ENCODE data around the gene ARID3A.
"Not testable (repeated sequence)": the region's sequence is repeated elsewhere in the genome, so short reads cannot be mapped to it uniquely, and the experiment has no call there.

The ARID3A gene

GRCh38 chr19:947707-948539 is 22.1 kb downstream of the ARID3A start:
- DNase-seq, result no peak

- no peak for DNase-seq
Observed at GRCh38 chr19:948842-949496, 23.1 kb downstream of the ARID3A start.

GRCh38 chr19:950352-951066 is 24.7 kb downstream of the ARID3A start:
- no peak for DNase-seq

- no peak for DNase-seq
Observed at GRCh38 chr19:952049-952679, 26.3 kb downstream of the ARID3A start.

- no peak for DNase-seq
Observed at GRCh38 chr19:952680-953444, 27.0 kb downstream of the ARID3A start.

- no peak for DNase-seq
Observed at GRCh38 chr19:953445-954271, 27.8 kb downstream of the ARID3A start.

- DNase-seq, result no peak
Observed at GRCh38 chr19:954272-954671, 28.4 kb downstream of the ARID3A start.

- DNase-seq, result peak; percentile 17
Observed at GRCh38 chr19:954672-955494, 29.0 kb downstream of the ARID3A start.

GRCh38 chr19:955803-956765 is 30.2 kb downstream of the ARID3A start:
- no peak for DNase-seq

GRCh38 chr19:956766-957440 is 31.1 kb downstream of the ARID3A start:
- no peak for DNase-seq

- DNase-seq, result not testable (repeated sequence)
Observed at GRCh38 chr19:957578-957977, 31.7 kb downstream of the ARID3A start.

- peak; percentile 32 for DNase-seq
Observed at GRCh38 chr19:958967-959855, 33.4 kb downstream of the ARID3A start.

- DNase-seq, result no peak
Observed at GRCh38 chr19:960020-960419, 34.2 kb downstream of the ARID3A start.

- no peak for DNase-seq
Observed at GRCh38 chr19:960601-960938, 34.7 kb downstream of the ARID3A start.

GRCh38 chr19:961866-962620 is 36.2 kb downstream of the ARID3A start:
- no peak for DNase-seq

GRCh38 chr19:962683-963400 is 37.0 kb downstream of the ARID3A start:
- no peak for DNase-seq

All from activated CD4-positive, alpha-beta T cell treated with anti-CD3 and anti-CD28 coated beads, Interleukin-2, Interleukin-6, amounts not matched to agents 100 ng/mL and 50 ng/mL, durations not matched to agents 16 hours and 8 hours (primary cell).